ENCODE results near the gene TUT4.

GRCh38 chr1:52427152-52427551, 125.7 kb downstream of the TUT4 start:
- TF ChIP-seq, protein P1, sequence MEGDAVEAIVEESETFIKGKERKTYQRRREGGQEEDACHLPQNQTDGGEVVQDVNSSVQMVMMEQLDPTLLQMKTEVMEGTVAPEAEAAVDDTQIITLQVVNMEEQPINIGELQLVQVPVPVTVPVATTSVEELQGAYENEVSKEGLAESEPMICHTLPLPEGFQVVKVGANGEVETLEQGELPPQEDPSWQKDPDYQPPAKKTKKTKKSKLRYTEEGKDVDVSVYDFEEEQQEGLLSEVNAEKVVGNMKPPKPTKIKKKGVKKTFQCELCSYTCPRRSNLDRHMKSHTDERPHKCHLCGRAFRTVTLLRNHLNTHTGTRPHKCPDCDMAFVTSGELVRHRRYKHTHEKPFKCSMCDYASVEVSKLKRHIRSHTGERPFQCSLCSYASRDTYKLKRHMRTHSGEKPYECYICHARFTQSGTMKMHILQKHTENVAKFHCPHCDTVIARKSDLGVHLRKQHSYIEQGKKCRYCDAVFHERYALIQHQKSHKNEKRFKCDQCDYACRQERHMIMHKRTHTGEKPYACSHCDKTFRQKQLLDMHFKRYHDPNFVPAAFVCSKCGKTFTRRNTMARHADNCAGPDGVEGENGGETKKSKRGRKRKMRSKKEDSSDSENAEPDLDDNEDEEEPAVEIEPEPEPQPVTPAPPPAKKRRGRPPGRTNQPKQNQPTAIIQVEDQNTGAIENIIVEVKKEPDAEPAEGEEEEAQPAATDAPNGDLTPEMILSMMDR (IDR thresholded peaks at IDR 0.05; ENCODE audit: low read length), result no peak
- TF ChIP-seq EZH2 (IDR thresholded peaks at IDR 0.05; ENCODE audit: borderline replicate concordance, low read length), result no peak
